Fibroblast of skin of left biceps (primary cell): ENCODE data around the gene GLRA1.

Source experiments
- DNase-seq, 2 experiments: peaks; one replicate each; pipeline ENCODE4 v3.0.0-alpha.2; 2013; ENCODE audit warnings: low read depth in 2 of 2

Gene GLRA1

GRCh38 chr5:151924564-151925301, at the start of gene GLRA1:
TSS of gene GLRA1 (minus strand) at chr5:151924851. CDS start at chr5:151924549, 302 bp downstream.
- peak in 1 of 2 experiments; percentile 6 for DNase-seq

GRCh38 chr5:151970885-151971284, 46.2 kb upstream of the GLRA1 start:
- DNase-seq: no peak

- no peak for DNase-seq
Observed at GRCh38 chr5:151967865-151968264, 43.2 kb upstream of the GLRA1 start.

- DNase-seq: no peak
Observed at GRCh38 chr5:151966046-151966445, 41.4 kb upstream of the GLRA1 start.

GRCh38 chr5:151964471-151964870, 39.8 kb upstream of the GLRA1 start:
- no peak for DNase-seq

GRCh38 chr5:151961557-151961956, 36.9 kb upstream of the GLRA1 start:
- DNase-seq: no peak

GRCh38 chr5:151958111-151958510, 33.5 kb upstream of the GLRA1 start:
- DNase-seq: no peak

- no peak for DNase-seq
Observed at GRCh38 chr5:151956725-151957124, 32.1 kb upstream of the GLRA1 start.

- no peak for DNase-seq
Observed at GRCh38 chr5:151954255-151954654, 29.6 kb upstream of the GLRA1 start.

- no peak for DNase-seq
Observed at GRCh38 chr5:151953833-151954232, 29.2 kb upstream of the GLRA1 start.

GRCh38 chr5:151952238-151952637, 27.6 kb upstream of the GLRA1 start:
- DNase-seq: no peak

GRCh38 chr5:151950706-151951105, 26.1 kb upstream of the GLRA1 start:
- no peak for DNase-seq

- DNase-seq: no peak
Observed at GRCh38 chr5:151949701-151950308, 25.2 kb upstream of the GLRA1 start.

- no peak for DNase-seq
Observed at GRCh38 chr5:151949113-151949512, 24.5 kb upstream of the GLRA1 start.

GRCh38 chr5:151947931-151948608, 23.4 kb upstream of the GLRA1 start:
- DNase-seq: no peak

- DNase-seq: no peak
Observed at GRCh38 chr5:151937851-151938250, 13.2 kb upstream of the GLRA1 start.

- no peak for DNase-seq
Observed at GRCh38 chr5:151935135-151935695, 10.6 kb upstream of the GLRA1 start.

GRCh38 chr5:151931260-151931659, 6.6 kb upstream of the GLRA1 start:
- no peak for DNase-seq

- DNase-seq: no peak
Observed at GRCh38 chr5:151926188-151926587, 1.5 kb upstream of the GLRA1 start.

- no peak for DNase-seq
Observed at GRCh38 chr5:151925340-151925739, 689 bp upstream of the GLRA1 start.

- DNase-seq: no peak
Observed at GRCh38 chr5:151923866-151924476, 680 bp downstream of the GLRA1 start.

GRCh38 chr5:151921916-151922315, 2.7 kb downstream of the GLRA1 start:
- no peak for DNase-seq
